ENCODE results near the gene ALK. TPM values are rescaled to one million over a fixed set of nuclear protein-coding genes. Genes with fewer than 3 reads are reported as not detected.

ALK gene
- total RNA-seq, 1 experiment from 2014 or later = not detected

- Histone ChIP-seq H3K23ac (ENCODE audit: insufficient read length, low read depth, low read length) (no peak overlapping the region), H4K20me1 (ENCODE audit: control insufficient read depth, insufficient read depth, insufficient read length) (no peaks in the 10 kb centered on the region), H2BK20ac (ENCODE audit: low read depth, low read length, poor library complexity, severe bottlenecking) (no peak overlapping the region), H3K14ac (ENCODE audit: insufficient read depth, low read length) (no peak overlapping the region), H2BK5ac (ENCODE audit: insufficient read length, low read length) (no peak overlapping the region), H3K4me2 (ENCODE audit: insufficient read depth, insufficient read length, low read length) (no peak overlapping the region), H3K18ac (ENCODE audit: insufficient read length, low read depth, low read length) (no peak overlapping the region), H2BK12ac (ENCODE audit: insufficient read length, low read depth, low read length) (no peak overlapping the region), H3T11ph (ENCODE audit: low read length) (no peak overlapping the region), H3K27ac (ENCODE audit: insufficient read length, low read depth, low read length) (no peak overlapping the region), H2BK15ac (ENCODE audit: low read depth, low read length) (no peak overlapping the region), H3K79me1 (ENCODE audit: insufficient read depth, low read depth, low read length, poor library complexity, severe bottlenecking) (no peaks in the 10 kb centered on the region), H3K4ac (ENCODE audit: low read depth, low read length) (no peak overlapping the region), H2BK120ac (ENCODE audit: low read depth, low read length, poor library complexity, severe bottlenecking) (no peak overlapping the region), H3K23me2 (ENCODE audit: insufficient read length, low read depth, low read length, poor library complexity, severe bottlenecking) (no peaks in the 10 kb centered on the region), H3K27me3 (ENCODE audit: insufficient read depth, low read length) (no peaks in the 10 kb centered on the region), H3K56ac (ENCODE audit: insufficient read length, low read depth, low read length) (no peak overlapping the region), H3K9me3 (ENCODE audit: control insufficient read depth, low read depth, low read length) (no peaks in the 10 kb centered on the region), H2AK5ac (ENCODE audit: insufficient read length, low read length) (no peak overlapping the region), H4K8ac (replicated peaks; ENCODE audit: insufficient read length, low read depth, low read length) (no peak overlapping the region), H3K79me2 (ENCODE audit: insufficient read depth, low read length) (no peaks in the 10 kb centered on the region), H2AFZ (ENCODE audit: low read length) (no peak overlapping the region), H3K9ac (ENCODE audit: extremely low read depth, insufficient read length, low read length) (no peak overlapping the region), H4K5ac (ENCODE audit: insufficient read length, low read depth, low read length) (no peak overlapping the region), H4K91ac (ENCODE audit: insufficient read length, low read depth, low read length) (no peak overlapping the region), H3K4me1 (ENCODE audit: insufficient read depth, low read length) (peaks cover 2% of the 10 kb centered on the region; the same call in 1 of the 2 replicates)
- Mint-ChIP-seq H3K9me3 (no peaks in the 10 kb centered on the region; a peak in 1 of 5 replicates), H3K27me3 (ENCODE audit: low read depth) (no peaks in the 10 kb centered on the region), H3K4me1 (peaks cover 8 to 14% of the 10 kb centered on the region in 2 experiments), H3K4me3 (no peak overlapping the region), H3K27ac (no peak overlapping the region), H3K36me3 (ENCODE audit: insufficient read depth in 1 of 3, low read depth in 3 of 3) (no peaks in the 10 kb centered on the region)
- no CpG with 5 or more reads among the region's 2 CpGs for WGBS (ENCODE audit: extremely low coverage, insufficient read length, low lambda C conversion rate)
- no peak for DNase-seq
- TF ChIP-seq, protein P1, sequence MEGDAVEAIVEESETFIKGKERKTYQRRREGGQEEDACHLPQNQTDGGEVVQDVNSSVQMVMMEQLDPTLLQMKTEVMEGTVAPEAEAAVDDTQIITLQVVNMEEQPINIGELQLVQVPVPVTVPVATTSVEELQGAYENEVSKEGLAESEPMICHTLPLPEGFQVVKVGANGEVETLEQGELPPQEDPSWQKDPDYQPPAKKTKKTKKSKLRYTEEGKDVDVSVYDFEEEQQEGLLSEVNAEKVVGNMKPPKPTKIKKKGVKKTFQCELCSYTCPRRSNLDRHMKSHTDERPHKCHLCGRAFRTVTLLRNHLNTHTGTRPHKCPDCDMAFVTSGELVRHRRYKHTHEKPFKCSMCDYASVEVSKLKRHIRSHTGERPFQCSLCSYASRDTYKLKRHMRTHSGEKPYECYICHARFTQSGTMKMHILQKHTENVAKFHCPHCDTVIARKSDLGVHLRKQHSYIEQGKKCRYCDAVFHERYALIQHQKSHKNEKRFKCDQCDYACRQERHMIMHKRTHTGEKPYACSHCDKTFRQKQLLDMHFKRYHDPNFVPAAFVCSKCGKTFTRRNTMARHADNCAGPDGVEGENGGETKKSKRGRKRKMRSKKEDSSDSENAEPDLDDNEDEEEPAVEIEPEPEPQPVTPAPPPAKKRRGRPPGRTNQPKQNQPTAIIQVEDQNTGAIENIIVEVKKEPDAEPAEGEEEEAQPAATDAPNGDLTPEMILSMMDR (conservative IDR thresholded peaks at IDR 0.05) = no peak
Observed at GRCh38 chr2:29397039-29397438, 524.3 kb downstream of the ALK start.
